Stimulated activated CD4-positive, alpha-beta T cell treated with anti-CD3 and anti-CD28 coated beads, Interleukin-15, amount 100 ng/mL, for 1 hour (primary cell): ENCODE data around the gene LZTS3.
"Not testable (repeated sequence)": the region's sequence is repeated elsewhere in the genome, so short reads cannot be mapped to it uniquely, and the experiment has no call there.

Source experiments
- DNase-seq, 2 donors: peaks; one replicate each; pipeline ENCODE4 v3.0.0-alpha.2; 2020; ENCODE audit warnings: low read depth in 1 of 2, low spot score in 1 of 2

Gene LZTS3

GRCh38 chr20:3172933-3173609 lies at the start of gene LZTS3:
LZTS3 (minus strand) TSS chr20:3173549; CDS start chr20:3167163, 6,386 bp downstream.
- DNase-seq: peak; percentile 66 to 69

GRCh38 chr20:3221398-3222226 lies 48.3 kb upstream of the LZTS3 start:
- no peak for DNase-seq

- DNase-seq: peak; percentile 54 to 69
Observed at GRCh38 chr20:3218307-3218988, 45.1 kb upstream of the LZTS3 start.

- not testable (repeated sequence) for DNase-seq
Observed at GRCh38 chr20:3215359-3215917, 42.1 kb upstream of the LZTS3 start.

GRCh38 chr20:3213226-3213625 lies 39.9 kb upstream of the LZTS3 start:
- no peak for DNase-seq

- DNase-seq: no peak
Observed at GRCh38 chr20:3210346-3210745, 37.0 kb upstream of the LZTS3 start.

GRCh38 chr20:3209946-3210317 lies 36.6 kb upstream of the LZTS3 start:
- no peak for DNase-seq

- DNase-seq: peak; percentile 21 to 43
Observed at GRCh38 chr20:3209257-3209945, 36.1 kb upstream of the LZTS3 start, which contains the start of gene ITPA. ITPA (plus strand) TSS chr20:3209498; CDS start chr20:3209552, 54 bp downstream.

GRCh38 chr20:3208786-3209256 lies 35.5 kb upstream of the LZTS3 start:
- DNase-seq: no peak

GRCh38 chr20:3204124-3204794 lies 30.9 kb upstream of the LZTS3 start, which contains the start of gene DDRGK1:
DDRGK1 (minus strand) TSS chr20:3204682; CDS start chr20:3204627, 55 bp downstream.
- peak; percentile 84 to 89 for DNase-seq

GRCh38 chr20:3203315-3204123 lies 30.2 kb upstream of the LZTS3 start:
- no peak for DNase-seq

GRCh38 chr20:3202965-3203314 lies 29.6 kb upstream of the LZTS3 start:
- no peak for DNase-seq

GRCh38 chr20:3199976-3200755 lies 26.8 kb upstream of the LZTS3 start:
- DNase-seq: no peak

GRCh38 chr20:3199206-3199605 lies 25.9 kb upstream of the LZTS3 start:
- no peak for DNase-seq

- DNase-seq: no peak
Observed at GRCh38 chr20:3195590-3196237, 22.4 kb upstream of the LZTS3 start.

GRCh38 chr20:3194617-3195280 lies 21.4 kb upstream of the LZTS3 start:
- DNase-seq: no peak

GRCh38 chr20:3193806-3194616 lies 20.7 kb upstream of the LZTS3 start:
- no peak for DNase-seq
